Neural progenitor cell (in vitro differentiated cells): Measurements from ENCODE around the gene CCDC18. TPM values are rescaled to one million over a fixed set of nuclear protein-coding genes. Genes with fewer than 3 reads are reported as not detected.

Experiments
- DNase-seq: peaks from one replicate; pipeline ENCODE4 v3.0.0-alpha.2; 2016; ENCODE audit warnings: low spot score
- H2AFZ ChIP-seq: fragments of 200-600 bp; sonication (generic); replicated peaks from 2 replicates; pipeline ENCODE4 v1.6.1; 2016; ENCODE audit warnings: antibody characterized with exemption
- H3F3A ChIP-seq: fragments of 200-600 bp; sonication (generic); 2 replicates; pipeline ENCODE4 v1.6.1; 2016; ENCODE audit warnings: antibody characterized with exemption, low read depth
- H3K27ac ChIP-seq: fragments of 200-600 bp; sonication (generic); 2 replicates; pipeline ENCODE4 v1.5.1; 2016; ENCODE audit warnings: mild to moderate bottlenecking
- H3K27me3 ChIP-seq: fragments of 200-600 bp; sonication (generic); 2 replicates; pipeline ENCODE4 v1.6.1; 2016; ENCODE audit warnings: mild to moderate bottlenecking, moderate library complexity
- H3K36me3 ChIP-seq: fragments of 200-600 bp; sonication (generic); 2 replicates; pipeline ENCODE4 v1.5.1; 2016
- H3K4me1 ChIP-seq: fragments of 200-600 bp; sonication (generic); 2 replicates; pipeline ENCODE4 v1.6.1; 2016; ENCODE audit warnings: mixed run types
- H3K4me2 ChIP-seq: fragments of 200-600 bp; sonication (generic); 2 replicates; pipeline ENCODE4 v1.6.1; 2016
- H3K4me3 ChIP-seq: fragments of 200-600 bp; sonication (generic); 2 replicates; pipeline ENCODE4 v1.5.1; 2016
- H3K79me2 ChIP-seq: fragments of 200-600 bp; sonication (generic); 2 replicates; pipeline ENCODE4 v1.6.1; 2016; ENCODE audit warnings: low read depth
- H3K9ac ChIP-seq: fragments of 200-600 bp; sonication (generic); 2 replicates; pipeline ENCODE4 v1.6.1; 2016
- H3K9me3 ChIP-seq: fragments of 200-600 bp; sonication (generic); 2 replicates; pipeline ENCODE4 v1.5.1; 2016; ENCODE audit warnings: low read depth
- H4K20me1 ChIP-seq: fragments of 200-600 bp; sonication (generic); 2 replicates; pipeline ENCODE4 v1.6.1; 2016; ENCODE audit warnings: low read depth
- H3K27ac Mint-ChIP-seq: 3 replicates; pipeline ENCODE4 v1.8.0; 2021; ENCODE audit warnings: mixed read lengths
- H3K27me3 Mint-ChIP-seq: 2 replicates; pipeline ENCODE4 v1.8.0; 2022; ENCODE audit warnings: low read depth, mild to moderate bottlenecking, inconsistent platforms, moderate library complexity, mixed read lengths; ENCODE audit not compliant: insufficient read depth
- H3K36me3 Mint-ChIP-seq: 3 replicates; pipeline ENCODE4 v1.8.0; 2021; ENCODE audit warnings: mixed read lengths
- H3K4me1 Mint-ChIP-seq: 3 replicates; pipeline ENCODE4 v1.8.0; 2021; ENCODE audit warnings: mixed read lengths
- H3K4me3 Mint-ChIP-seq: 3 replicates; pipeline ENCODE4 v1.8.0; 2021; ENCODE audit warnings: mild to moderate bottlenecking, moderate library complexity, mixed read lengths
- H3K9me3 Mint-ChIP-seq: 3 replicates; pipeline ENCODE4 v1.8.0; 2020; ENCODE audit warnings: mixed read lengths
- EZH2 ChIP-seq: fragments of 200-600 bp; sonication (generic); IDR thresholded peaks from 2 replicates; pipeline ENCODE4 v1.6.1; 2017; ENCODE audit warnings: antibody characterized with exemption, mild to moderate bottlenecking, moderate library complexity
- EZH2phosphoT487 ChIP-seq: fragments of 200-600 bp; sonication (generic); IDR thresholded peaks from 2 replicates; pipeline ENCODE4 v1.6.1; 2017; ENCODE audit warnings: antibody characterized with exemption
- small RNA-seq: library from RNA; depleted of rRNA; stranded (forward); fragments of <200 nt; gene quantifications from one replicate; pipeline ENCODE3, GENCODE V24; 2015
- total RNA-seq: library from RNA; depleted of rRNA; stranded (reverse); fragments of >200 nt; gene quantifications from 2 replicates; pipeline ENCODE4 v1.2.3, GENCODE V29; 2015; ENCODE audit warnings: low replicate concordance
- TF ChIP-seq, protein P1 (sequence below): fragments of 200-600 bp; sonication (generic); IDR thresholded peaks from 2 replicates; pipeline ENCODE4 v1.5.1; 2017; ENCODE audit warnings: antibody characterized with exemption, mild to moderate bottlenecking

Gene CCDC18
- total RNA-seq, 1 donor from 2014 or later, result 54.4 TPM

DNA sequence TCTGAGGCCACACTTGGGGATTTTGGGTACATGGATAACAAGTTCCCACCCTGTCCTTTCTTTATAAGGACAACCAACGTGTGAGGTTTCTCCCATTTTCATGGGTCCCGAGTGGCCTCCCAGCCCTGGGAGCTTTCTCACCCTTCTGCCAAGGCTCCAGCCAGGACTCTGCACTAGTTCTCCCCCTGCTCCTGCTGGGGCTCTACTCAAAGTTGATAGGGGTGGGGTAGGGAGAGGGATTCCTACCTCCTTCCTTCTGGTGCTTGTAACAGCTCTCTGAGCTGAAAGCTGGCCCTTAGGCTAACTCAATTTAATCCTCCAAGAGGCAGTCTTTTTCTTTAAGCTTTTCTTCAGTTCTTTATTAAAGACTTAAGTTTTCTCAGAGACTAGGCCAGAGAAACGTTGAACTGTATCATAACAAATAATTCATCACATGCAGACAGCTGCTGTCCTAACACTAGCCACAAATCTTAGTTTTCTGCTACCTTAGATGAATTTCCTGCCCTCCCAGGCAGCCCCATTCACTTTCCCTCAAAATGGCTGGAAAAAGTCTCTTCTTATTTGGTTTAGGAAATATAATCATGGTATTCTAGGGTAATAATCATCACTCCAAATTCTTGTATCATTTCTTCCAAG is 142.8 kb downstream of the CCDC18 start:
- H3K27me3 ChIP-seq, result no peaks in the 10 kb centered on the region
- no peak overlapping the region for H3K4me3 ChIP-seq
- H3K27me3 Mint-ChIP-seq, result no peaks in the 10 kb centered on the region
- no peaks in the 10 kb centered on the region for H4K20me1 ChIP-seq
- peak overlapping the region; percentile 2 for H3K4me2 ChIP-seq
- H3F3A ChIP-seq, result peaks cover 6% of the 10 kb centered on the region
- H3K4me1 Mint-ChIP-seq, result no peaks in the 10 kb centered on the region
- H3K9me3 Mint-ChIP-seq, result peaks cover 6% of the 10 kb centered on the region
- no peak overlapping the region for H3K9ac ChIP-seq
- H3K36me3 Mint-ChIP-seq, result peaks cover 3% of the 10 kb centered on the region
- no peak overlapping the region for H3K4me3 Mint-ChIP-seq
- no peak overlapping the region for H3K27ac ChIP-seq
- H3K79me2 ChIP-seq, result no peaks in the 10 kb centered on the region
- DNase-seq, result peak; percentile 7
- no peaks in the 10 kb centered on the region for H3K36me3 ChIP-seq
- no peak overlapping the region for H3K27ac Mint-ChIP-seq
- H3K4me1 ChIP-seq, result peaks cover 23% of the 10 kb centered on the region
- no peak overlapping the region for H2AFZ ChIP-seq
- TF ChIP-seq, protein P1, sequence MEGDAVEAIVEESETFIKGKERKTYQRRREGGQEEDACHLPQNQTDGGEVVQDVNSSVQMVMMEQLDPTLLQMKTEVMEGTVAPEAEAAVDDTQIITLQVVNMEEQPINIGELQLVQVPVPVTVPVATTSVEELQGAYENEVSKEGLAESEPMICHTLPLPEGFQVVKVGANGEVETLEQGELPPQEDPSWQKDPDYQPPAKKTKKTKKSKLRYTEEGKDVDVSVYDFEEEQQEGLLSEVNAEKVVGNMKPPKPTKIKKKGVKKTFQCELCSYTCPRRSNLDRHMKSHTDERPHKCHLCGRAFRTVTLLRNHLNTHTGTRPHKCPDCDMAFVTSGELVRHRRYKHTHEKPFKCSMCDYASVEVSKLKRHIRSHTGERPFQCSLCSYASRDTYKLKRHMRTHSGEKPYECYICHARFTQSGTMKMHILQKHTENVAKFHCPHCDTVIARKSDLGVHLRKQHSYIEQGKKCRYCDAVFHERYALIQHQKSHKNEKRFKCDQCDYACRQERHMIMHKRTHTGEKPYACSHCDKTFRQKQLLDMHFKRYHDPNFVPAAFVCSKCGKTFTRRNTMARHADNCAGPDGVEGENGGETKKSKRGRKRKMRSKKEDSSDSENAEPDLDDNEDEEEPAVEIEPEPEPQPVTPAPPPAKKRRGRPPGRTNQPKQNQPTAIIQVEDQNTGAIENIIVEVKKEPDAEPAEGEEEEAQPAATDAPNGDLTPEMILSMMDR, result no peak
- TF ChIP-seq EZH2, result no peak
- TF ChIP-seq EZH2phosphoT487, result no peak
- no peaks in the 10 kb centered on the region for H3K9me3 ChIP-seq

DNA sequence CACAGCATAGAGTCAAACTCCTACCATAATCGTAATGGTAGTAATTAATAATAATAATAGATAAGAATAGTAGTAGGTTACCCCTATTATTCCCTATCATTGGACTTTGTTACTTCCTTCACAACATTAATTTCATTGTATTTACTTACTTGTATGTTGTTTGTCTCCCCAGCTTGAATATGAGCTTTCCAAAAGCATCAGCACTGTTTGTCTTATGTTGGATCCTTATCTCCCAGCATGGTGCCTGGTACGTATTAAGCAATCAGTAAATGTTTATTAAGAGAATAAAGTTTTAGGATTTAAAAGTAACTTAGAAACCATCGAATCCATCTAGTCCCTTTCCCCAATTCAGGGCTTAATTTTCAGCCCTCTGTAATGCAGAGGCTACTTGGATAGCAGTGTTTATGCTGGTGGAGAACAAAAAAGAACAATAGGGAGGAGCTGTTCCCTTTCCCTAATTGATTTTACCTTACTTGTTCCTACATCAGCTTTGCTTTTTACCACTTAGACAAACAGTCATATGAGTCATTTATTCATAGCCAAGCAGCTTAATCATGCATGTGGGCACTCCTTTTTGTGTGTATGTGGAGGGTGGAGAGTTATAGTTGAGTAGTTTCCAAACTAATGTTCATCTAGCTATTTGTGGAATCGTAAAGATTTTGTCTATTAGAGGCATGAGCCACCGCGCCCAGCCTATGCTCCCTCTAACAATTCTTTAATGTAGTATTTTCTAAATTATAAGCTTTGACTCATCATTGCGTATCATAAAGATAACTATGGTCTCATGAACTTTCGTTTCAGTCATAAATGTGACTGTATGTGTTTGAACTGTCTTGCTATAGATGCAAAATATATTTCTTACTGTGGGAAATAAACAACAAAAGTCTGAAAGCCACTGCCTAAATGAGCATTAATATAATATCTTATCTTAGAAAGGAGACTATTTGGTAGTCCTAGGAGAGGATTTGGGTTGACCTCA is 144.3 kb downstream of the CCDC18 start:
- H3K4me1 Mint-ChIP-seq, result no peaks in the 10 kb centered on the region
- H2AFZ ChIP-seq, result no peak overlapping the region
- H3K36me3 ChIP-seq, result no peaks in the 10 kb centered on the region
- TF ChIP-seq, protein P1, result no peak
- TF ChIP-seq EZH2phosphoT487, result no peak
- TF ChIP-seq EZH2, result no peak
- no peak for DNase-seq
- no peak overlapping the region for H3K27ac ChIP-seq
- no peak overlapping the region for H3K4me3 ChIP-seq
- H3K79me2 ChIP-seq, result no peaks in the 10 kb centered on the region
- H4K20me1 ChIP-seq, result no peaks in the 10 kb centered on the region
- peaks cover 23% of the 10 kb centered on the region for H3K4me1 ChIP-seq
- H3K4me2 ChIP-seq, result no peak overlapping the region
- no peak overlapping the region for H3K27ac Mint-ChIP-seq
- no peak overlapping the region for H3K9ac ChIP-seq
- H3K9me3 ChIP-seq, result no peaks in the 10 kb centered on the region
- H3K9me3 Mint-ChIP-seq, result peaks cover 6% of the 10 kb centered on the region
- no peaks in the 10 kb centered on the region for H3K27me3 Mint-ChIP-seq
- peaks cover 3% of the 10 kb centered on the region for H3K36me3 Mint-ChIP-seq
- peaks cover 6% of the 10 kb centered on the region for H3F3A ChIP-seq
- H3K27me3 ChIP-seq, result no peaks in the 10 kb centered on the region
- no peak overlapping the region for H3K4me3 Mint-ChIP-seq

Small RNA genes within 50 kb of the gene (small RNA-seq; reads per million reads assigned to genes)
- gene AC126124.1, result not detected
- gene AL139421.1, result not detected

Other genes starting within 250 kb of the CCDC18 start
- 3.6 and 3.8 TPM in 2 replicates for gene DIPK1A, start 219.3 kb upstream of the CCDC18 start, total RNA-seq
- gene MTF2, start 101.4 kb upstream of the CCDC18 start, total RNA-seq, result 118 and 149 TPM in 2 replicates
- gene TMED5, start 311 bp upstream of the CCDC18 start, total RNA-seq, result 25.1 and 34.3 TPM in 2 replicates
- 55.3 and 78.3 TPM in 2 replicates for gene DR1, start 165.2 kb downstream of the CCDC18 start, total RNA-seq